ENCODE measurements around the gene KIF6.

Gene KIF6

GRCh38 chr6:39317256-39317655 lies 408.0 kb downstream of the KIF6 start:
- H3K27me3 ChIP-seq (ENCODE audit: insufficient read depth, low read length, poor library complexity), result peaks cover 30% of the 10 kb centered on the region
- no peak overlapping the region for H3K4me2 ChIP-seq (ENCODE audit: insufficient read depth, low read length)

GRCh38 chr6:39314273-39314795 lies 410.9 kb downstream of the KIF6 start, which contains the start of gene KCNK17:
Gene KCNK17, minus strand, starts transcription at chr6:39314419. Its CDS starts 99 bp downstream, at chr6:39314320.
- no peaks in the 10 kb centered on the region for H3K4me1 ChIP-seq (ENCODE audit: insufficient read depth, low read length)
- H3K4me3 ChIP-seq (ENCODE audit: low read depth in 1 of 2, low read length in 2 of 2), result no peak within 1 kb of the TSS
- TF ChIP-seq CTCF (IDR thresholded peaks at IDR 0.05; ENCODE audit: borderline replicate concordance, extremely low read depth, low read length, poor library complexity, severe bottlenecking) (no peak), EZH2 (IDR thresholded peaks at IDR 0.05; ENCODE audit: borderline replicate concordance, low read depth, low read length, severe bottlenecking) (no peak)
- H3K36me3 ChIP-seq (ENCODE audit: insufficient read depth, low read length), result no peaks in the 10 kb centered on the region
- H3K9me3 ChIP-seq (ENCODE audit: insufficient read depth, low read length, severe bottlenecking), result no peaks in the 10 kb centered on the region
- DNase-seq (peak; percentile 42), ATAC-seq (ENCODE audit: insufficient read depth, low read depth) (peak; percentile 69)
- 0 out of 2 replicates have a peak, but pooled peaks cover 3% of the 10 kb centered on the region for H4K20me1 ChIP-seq (ENCODE audit: insufficient read depth, low read length)
- no peak within 1 kb of the TSS for H3K4me2 ChIP-seq (ENCODE audit: insufficient read depth, low read length)
- H3K27me3 ChIP-seq (ENCODE audit: insufficient read depth, low read length, poor library complexity), result peaks cover 30% of the 10 kb centered on the region
- no peaks in the 10 kb centered on the region for H3K79me2 ChIP-seq (ENCODE audit: insufficient read depth, low read length)
- H3K9ac ChIP-seq (ENCODE audit: low read depth, low read length), result no peak within 1 kb of the TSS
- no peak within 1 kb of the TSS for H3K27ac ChIP-seq (ENCODE audit: low read length)
- no peak within 1 kb of the TSS for H2AFZ ChIP-seq (ENCODE audit: low read depth, low read length)

More at GRCh38 chr6:39317256-39317655, 408.0 kb downstream of the KIF6 start:
- Histone ChIP-seq H3K4me1 (ENCODE audit: insufficient read depth, low read length) (no peaks in the 10 kb centered on the region), H3K9ac (ENCODE audit: low read depth, low read length) (no peak overlapping the region), H3K4me3 (ENCODE audit: low read depth in 1 of 2, low read length in 2 of 2) (no peak overlapping the region), H3K9me3 (ENCODE audit: insufficient read depth, low read length, severe bottlenecking) (no peaks in the 10 kb centered on the region), H3K36me3 (ENCODE audit: insufficient read depth, low read length) (no peaks in the 10 kb centered on the region), H4K20me1 (ENCODE audit: insufficient read depth, low read length) (0 out of 2 replicates have a peak, but pooled peaks cover 3% of the 10 kb centered on the region), H2AFZ (ENCODE audit: low read depth, low read length) (no peak overlapping the region), H3K27ac (ENCODE audit: low read length) (no peak overlapping the region), H3K79me2 (ENCODE audit: insufficient read depth, low read length) (no peaks in the 10 kb centered on the region)
- DNase-seq (no peak), ATAC-seq (ENCODE audit: insufficient read depth, low read depth) (no peak)
- TF ChIP-seq CTCF (IDR thresholded peaks at IDR 0.05; ENCODE audit: borderline replicate concordance, extremely low read depth, low read length, poor library complexity, severe bottlenecking) (no peak), EZH2 (IDR thresholded peaks at IDR 0.05; ENCODE audit: borderline replicate concordance, low read depth, low read length, severe bottlenecking) (no peak)

- TF ChIP-seq CTCF (IDR thresholded peaks at IDR 0.05; ENCODE audit: borderline replicate concordance, extremely low read depth, low read length, poor library complexity, severe bottlenecking) (no peak), EZH2 (IDR thresholded peaks at IDR 0.05; ENCODE audit: borderline replicate concordance, low read depth, low read length, severe bottlenecking) (no peak)
- no peaks in the 10 kb centered on the region for H3K4me1 ChIP-seq (ENCODE audit: insufficient read depth, low read length)
- H3K27me3 ChIP-seq (ENCODE audit: insufficient read depth, low read length, poor library complexity), result peaks cover 30% of the 10 kb centered on the region
- no peak overlapping the region for H3K4me2 ChIP-seq (ENCODE audit: insufficient read depth, low read length)
- DNase-seq (no peak), ATAC-seq (ENCODE audit: insufficient read depth, low read depth) (no peak)
- no peaks in the 10 kb centered on the region for H3K36me3 ChIP-seq (ENCODE audit: insufficient read depth, low read length)
- no peak overlapping the region for H3K9ac ChIP-seq (ENCODE audit: low read depth, low read length)
- no peak overlapping the region for H3K4me3 ChIP-seq (ENCODE audit: low read depth in 1 of 2, low read length in 2 of 2)
- no peak overlapping the region for H2AFZ ChIP-seq (ENCODE audit: low read depth, low read length)
- H3K27ac ChIP-seq (ENCODE audit: low read length), result no peak overlapping the region
- H4K20me1 ChIP-seq (ENCODE audit: insufficient read depth, low read length), result 0 out of 2 replicates have a peak, but pooled peaks cover 3% of the 10 kb centered on the region
- no peaks in the 10 kb centered on the region for H3K9me3 ChIP-seq (ENCODE audit: insufficient read depth, low read length, severe bottlenecking)
- H3K79me2 ChIP-seq (ENCODE audit: insufficient read depth, low read length), result no peaks in the 10 kb centered on the region
Observed at GRCh38 chr6:39313526-39314272, 411.5 kb downstream of the KIF6 start.
